Measurements from ENCODE around the gene TMC6.
"Not testable (repeated sequence)": the region's sequence is repeated elsewhere in the genome, so short reads cannot be mapped to it uniquely, and the experiment has no call there.

TMC6 gene, protein sequence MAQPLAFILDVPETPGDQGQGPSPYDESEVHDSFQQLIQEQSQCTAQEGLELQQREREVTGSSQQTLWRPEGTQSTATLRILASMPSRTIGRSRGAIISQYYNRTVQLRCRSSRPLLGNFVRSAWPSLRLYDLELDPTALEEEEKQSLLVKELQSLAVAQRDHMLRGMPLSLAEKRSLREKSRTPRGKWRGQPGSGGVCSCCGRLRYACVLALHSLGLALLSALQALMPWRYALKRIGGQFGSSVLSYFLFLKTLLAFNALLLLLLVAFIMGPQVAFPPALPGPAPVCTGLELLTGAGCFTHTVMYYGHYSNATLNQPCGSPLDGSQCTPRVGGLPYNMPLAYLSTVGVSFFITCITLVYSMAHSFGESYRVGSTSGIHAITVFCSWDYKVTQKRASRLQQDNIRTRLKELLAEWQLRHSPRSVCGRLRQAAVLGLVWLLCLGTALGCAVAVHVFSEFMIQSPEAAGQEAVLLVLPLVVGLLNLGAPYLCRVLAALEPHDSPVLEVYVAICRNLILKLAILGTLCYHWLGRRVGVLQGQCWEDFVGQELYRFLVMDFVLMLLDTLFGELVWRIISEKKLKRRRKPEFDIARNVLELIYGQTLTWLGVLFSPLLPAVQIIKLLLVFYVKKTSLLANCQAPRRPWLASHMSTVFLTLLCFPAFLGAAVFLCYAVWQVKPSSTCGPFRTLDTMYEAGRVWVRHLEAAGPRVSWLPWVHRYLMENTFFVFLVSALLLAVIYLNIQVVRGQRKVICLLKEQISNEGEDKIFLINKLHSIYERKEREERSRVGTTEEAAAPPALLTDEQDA

DNA sequence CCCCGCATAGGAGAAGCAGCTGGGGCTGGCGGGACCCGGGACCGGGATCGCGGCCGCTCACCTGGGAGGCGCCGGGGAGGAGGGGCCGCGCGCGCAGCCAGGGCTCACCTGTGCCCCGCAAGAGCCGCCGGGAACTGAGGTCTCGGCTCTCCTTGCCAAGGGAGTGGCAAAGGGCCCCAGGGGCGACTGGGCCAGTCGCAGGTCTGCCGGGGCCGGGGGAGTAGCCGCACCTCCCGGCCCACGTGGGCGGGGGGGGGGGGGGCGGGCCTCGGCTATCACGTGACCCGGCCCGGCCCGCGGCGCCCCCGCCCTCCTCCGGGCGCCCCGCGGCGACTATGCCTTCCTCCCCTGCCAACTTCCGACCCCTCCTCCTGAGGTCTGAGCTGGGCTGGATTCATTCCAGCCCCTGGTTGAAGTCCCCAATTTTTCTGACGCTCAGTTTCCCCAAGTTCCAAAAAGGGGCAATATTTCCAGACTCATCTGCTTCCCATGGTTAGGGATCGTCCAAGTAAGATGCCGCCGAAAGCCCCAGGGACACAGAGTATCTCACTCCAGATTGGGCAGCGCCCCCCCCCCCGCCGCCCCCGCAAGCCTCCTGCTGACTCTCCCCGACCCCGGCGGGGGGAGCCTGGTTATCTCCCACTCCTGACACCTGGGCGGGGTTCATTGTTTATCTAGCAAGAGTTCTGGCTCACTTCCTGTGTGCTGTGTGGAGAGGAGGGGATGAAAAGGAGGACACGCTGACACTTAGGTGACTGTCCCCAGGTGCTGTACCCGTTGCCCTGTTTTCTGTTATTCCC, at the start of gene TMC6:
Gene TMC6 (minus strand): TSS at position 205 of the 800 bp plus-strand sequence. CDS start 1,923 bp downstream, outside the sequence.
- no peak for FAIRE-seq

DNA sequence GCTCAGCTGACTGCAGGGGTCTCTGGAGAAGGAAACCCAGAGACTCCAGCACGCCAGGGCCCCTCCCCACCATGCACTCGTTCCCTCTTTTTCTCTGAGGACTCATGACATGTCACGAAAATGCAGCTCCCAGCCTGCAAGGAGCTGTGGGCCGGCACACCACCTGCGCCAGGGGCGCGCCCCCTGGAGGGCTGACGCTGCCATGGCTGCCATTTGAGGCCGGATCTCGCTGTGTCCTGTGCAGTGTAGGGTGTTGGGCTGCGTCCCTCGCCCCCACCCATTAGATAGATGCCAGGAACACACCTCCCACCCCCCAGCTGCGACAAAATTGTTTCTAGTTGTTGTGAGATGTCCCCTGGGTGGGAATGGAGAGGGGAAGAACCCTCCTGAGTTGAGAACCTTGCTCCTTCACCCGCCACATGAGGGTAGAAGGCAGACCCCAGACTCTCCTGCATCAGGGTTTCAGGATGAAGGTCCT, 48.0 kb upstream of the TMC6 start:
- FAIRE-seq = no peak

DNA sequence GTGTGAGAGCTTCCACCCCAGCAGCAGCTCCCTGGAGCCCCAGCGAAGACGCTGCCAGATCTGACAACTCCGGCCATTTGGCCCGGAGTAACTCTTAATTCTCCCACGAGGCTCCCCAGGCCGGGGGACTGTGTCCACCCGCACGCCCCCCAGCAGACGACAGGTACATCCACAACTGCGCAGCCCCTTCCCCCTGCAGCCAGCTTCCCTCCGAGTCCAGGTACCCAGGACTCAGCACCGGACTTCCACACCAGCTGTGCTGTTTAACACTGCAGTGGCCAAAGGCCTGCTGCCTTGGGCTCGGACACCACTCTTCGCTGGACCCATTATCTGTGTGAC, 47.1 kb upstream of the TMC6 start:
- no peak for FAIRE-seq

DNA sequence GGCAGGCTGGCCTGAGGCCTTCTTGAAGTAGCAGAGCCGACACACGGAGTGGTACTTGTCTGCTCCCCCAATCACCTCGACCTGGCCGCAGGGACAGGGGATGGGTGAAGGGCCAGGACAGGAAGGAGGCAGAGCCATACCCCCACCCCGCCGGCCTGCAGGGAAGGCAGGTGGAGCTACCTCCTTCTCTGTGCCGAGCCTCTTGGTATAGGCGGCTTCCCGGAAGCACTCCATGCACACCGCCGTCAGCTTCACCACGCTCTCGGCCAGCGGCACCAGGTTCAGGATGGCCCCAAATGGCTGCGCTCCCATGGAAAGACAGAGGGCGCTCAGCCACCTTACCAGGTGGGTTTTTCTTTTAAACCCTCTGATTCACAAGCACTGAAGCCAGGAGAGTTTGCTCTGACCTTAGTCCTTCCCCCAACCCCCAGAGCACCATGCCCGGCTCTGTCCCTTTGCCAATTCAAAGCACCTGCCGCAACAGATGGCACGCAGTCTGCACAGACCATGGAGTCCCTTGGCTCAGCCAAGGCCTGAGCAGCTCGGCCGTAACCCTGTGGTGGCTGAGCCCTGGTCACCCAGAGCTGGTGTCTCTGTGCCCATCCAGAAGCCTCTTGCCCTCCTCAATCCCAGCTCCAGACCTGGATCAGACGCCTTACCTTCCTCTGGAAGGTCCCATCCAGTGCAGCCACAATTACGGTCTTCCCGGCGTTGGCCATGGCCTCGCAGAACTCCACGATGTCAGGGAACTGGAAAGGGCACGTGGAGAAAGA, 46.5 kb upstream of the TMC6 start:
- FAIRE-seq = no peak

DNA sequence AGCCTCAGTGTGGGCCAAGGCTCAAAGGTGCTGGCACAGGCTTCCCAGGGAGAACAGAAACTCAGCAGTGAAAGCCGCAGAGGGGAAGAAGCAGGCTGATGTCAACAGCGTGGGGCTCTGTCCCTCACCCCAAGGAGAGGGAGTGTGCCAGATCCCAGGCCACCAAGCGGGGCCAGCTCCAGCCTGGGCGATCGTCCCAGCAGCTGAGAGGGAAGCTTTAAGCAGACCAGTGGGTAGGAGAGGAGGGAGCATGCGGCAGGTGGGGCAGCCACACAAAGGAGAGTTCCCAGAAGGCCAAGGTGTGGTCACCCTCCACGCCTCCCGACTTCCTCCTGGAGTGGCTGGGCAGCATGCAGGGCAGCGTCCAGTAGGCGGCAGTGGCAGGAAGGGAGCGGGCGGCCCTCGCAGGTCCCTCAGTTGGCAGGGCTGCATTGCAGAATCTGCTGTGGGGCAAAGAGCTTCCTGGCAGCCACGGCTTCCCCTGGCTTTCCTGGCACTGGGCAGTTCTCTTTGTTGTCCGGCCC, 45.9 kb upstream of the TMC6 start:
- no peak for FAIRE-seq

DNA sequence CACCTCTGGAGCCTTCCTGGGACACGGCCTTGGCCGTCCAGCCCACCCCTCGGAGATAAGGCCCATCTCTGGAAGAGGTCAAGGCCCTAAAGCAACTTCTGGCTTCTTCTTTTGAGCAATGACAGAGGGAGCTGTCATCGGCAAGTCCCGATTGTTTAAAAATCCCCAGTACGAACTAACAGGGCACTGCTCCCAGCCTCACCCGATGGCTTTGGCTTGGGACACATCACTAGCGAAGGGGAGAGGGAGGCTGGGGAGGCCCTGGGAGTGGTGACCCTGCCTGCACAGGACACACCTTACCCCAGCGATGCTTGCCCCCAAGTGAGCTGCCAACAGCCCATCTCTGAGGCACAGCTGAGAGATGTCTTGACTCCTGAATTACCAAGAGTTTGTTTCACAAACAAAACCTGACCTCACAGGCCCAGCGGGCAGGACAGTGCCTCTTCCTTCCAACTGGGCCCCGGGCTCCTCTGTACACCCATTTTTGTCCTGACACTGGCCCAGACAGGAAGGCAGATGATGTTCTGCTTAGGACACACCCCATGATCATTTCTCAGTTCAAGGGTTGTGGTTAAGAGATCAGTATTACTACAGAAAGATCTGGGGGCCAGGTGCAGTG, 44.7 kb upstream of the TMC6 start:
- no peak for FAIRE-seq

DNA sequence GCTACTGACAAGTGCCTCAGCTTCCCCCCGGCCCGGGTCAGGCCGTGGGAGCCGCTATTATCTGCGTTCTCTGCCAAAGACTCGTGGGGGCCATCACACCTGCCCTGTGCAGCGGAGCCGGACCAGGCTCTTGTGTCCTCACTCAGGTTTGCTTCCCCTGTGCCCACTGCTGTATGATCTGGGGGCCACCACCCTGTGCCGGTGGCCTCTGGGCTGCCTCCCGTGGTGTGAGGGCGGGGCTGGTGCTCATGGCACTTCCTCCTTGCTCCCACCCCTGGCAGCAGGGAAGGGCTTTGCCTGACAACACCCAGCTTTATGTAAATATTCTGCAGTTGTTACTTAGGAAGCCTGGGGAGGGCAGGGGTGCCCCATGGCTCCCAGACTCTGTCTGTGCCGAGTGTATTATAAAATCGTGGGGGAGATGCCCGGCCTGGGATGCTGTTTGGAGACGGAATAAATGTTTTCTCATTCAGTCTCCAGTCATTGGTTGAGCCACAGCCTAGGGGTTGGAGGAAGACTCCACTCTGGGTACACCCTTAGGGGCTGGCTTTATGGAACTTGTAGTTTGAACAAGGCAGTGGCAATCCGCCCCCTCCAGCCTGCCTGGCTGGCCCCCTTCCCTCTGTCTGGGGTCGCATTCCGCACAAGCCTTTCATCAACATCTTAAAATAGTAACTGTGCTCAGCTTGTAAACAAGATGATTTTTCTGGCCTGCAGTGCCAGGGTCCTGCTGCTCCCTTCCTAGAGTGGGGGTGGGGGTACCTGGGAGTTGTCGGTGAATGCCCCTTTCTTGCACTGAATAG, 43.9 kb upstream of the TMC6 start:
- FAIRE-seq = no peak

DNA sequence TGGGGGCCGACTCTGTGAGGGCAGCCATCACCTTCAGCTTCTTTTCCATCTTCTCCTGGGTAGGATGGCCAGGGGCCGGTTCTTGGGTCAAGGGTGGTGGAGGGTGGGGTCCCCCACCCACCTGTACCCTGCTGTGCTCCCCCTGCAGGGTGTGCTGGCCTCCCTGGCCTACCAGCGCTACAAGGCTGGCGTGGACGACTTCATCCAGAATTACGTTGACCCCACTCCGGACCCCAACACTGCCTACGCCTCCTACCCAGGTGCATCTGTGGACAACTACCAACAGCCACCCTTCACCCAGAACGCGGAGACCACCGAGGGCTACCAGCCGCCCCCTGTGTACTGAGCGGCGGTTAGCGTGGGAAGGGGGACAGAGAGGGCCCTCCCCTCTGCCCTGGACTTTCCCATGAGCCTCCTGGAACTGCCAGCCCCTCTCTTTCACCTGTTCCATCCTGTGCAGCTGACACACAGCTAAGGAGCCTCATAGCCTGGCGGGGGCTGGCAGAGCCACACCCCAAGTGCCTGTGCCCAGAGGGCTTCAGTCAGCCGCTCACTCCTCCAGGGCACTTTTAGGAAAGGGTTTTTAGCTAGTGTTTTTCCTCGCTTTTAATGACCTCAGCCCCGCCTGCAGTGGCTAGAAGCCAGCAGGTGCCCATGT, 43.2 kb upstream of the TMC6 start:
- FAIRE-seq = not testable (repeated sequence)

DNA sequence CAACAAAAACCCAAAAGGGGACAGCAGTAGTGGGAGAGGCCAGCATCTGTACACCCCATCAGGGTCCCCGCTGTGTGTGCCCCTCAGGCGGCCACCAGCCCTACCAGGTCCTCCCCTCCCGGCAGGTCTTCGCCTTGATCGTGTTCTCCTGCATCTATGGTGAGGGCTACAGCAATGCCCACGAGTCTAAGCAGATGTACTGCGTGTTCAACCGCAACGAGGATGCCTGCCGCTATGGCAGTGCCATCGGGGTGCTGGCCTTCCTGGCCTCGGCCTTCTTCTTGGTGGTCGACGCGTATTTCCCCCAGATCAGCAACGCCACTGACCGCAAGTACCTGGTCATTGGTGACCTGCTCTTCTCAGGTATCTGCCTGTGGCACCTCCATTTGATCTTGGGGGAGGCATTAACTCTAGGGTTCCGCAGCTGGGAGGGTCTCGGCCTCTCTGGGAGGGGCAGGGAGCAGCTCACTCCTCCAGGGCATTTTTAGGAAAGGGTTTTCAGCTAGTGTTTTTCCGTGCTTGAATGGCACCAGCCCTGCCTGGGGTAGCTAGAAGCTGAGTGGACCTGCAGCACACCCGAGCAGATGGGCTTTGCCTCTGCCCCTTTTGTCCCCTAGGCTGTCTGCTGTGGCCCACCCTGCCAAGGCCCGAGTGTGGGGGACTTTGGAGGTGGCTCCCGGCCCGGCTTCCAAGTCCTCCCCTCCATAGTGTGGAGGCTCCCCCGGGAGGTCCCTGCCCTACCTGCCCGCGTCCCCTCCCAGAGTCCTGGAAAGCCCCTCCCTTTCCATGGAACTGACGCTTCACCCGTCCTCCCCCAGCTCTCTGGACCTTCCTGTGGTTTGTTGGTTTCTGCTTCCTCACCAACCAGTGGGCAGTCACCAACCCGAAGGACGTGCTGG, 42.4 kb upstream of the TMC6 start:
- no peak for FAIRE-seq

DNA sequence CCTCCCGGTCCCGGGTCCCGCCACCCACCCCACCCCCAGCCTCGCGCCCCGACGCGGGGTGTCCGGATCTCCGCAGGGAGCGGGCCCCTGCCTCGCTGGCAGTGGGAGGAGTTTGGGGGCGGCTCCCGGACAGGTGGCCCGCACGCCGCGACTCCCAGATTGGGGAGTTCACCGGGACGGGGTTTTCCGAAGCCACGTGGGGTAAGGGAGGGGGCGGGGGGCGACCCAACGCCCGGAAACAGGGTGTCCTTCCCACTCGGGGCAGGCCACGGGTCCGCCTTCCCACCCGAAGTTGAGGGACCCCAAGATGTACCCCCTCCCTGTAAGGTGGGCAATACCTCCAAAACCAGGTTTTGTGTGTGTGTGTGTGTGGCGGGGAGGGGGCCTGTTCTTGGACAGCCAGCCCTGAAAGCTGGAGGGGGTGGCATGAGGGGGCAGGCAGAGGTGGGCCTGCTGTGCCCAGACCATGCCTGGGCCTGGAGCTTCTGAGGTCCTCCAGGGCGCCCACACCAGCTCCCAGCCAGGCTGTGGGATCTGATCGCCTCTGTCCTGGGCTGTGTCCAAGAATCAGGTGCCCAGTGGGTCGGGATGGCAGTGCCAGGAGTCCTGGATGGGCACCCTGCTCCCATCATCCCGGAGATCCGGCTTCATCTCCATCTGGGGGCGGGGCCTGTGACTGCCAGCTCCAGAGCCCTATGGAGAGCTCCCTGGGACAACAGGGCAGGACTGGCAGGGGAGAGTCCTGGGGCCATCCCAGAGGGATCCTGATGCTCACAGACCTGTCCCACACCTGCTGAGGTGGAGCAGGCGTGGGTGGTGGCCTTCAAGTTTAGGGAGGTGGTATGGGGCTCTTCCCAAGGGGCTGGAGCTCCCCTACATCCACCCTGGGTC, 40.6 kb upstream of the TMC6 start:
- no peak for FAIRE-seq

DNA sequence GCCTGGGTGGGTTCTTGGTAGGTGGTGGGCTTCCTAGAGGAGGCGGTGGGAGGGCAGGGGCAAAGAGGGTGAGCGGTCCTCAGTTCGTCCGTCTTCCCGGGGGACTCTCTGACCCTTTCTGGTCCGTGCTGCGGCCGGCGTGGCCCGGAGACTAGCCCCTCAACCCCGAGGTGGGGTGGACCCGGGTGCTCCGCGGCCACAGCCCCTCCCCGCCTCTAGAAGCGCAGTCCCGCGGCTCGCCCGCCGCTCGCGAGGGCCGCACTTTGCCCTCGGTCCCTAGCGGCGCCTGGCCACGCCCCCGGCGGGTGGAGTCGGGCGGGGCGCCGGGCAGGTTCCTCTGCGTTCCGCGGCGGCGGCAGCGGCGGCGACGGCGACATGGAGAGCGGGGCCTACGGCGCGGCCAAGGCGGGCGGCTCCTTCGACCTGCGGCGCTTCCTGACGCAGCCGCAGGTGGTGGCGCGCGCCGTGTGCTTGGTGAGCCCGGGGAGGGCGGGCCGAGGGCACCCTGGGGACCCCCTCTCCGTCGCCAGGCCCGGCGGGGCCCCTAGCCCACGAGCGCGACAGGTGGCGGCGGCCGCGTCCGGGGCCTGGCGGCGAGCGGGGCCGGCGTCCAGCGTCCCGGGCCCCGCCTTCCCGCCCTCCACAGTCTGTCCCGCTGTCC, 39.8 kb upstream of the TMC6 start, which contains the start of gene SYNGR2:
Gene SYNGR2 (plus strand): TSS at position 340 of the 661 bp plus-strand sequence. CDS start 36 bp downstream, at position 376.
- no peak for FAIRE-seq

DNA sequence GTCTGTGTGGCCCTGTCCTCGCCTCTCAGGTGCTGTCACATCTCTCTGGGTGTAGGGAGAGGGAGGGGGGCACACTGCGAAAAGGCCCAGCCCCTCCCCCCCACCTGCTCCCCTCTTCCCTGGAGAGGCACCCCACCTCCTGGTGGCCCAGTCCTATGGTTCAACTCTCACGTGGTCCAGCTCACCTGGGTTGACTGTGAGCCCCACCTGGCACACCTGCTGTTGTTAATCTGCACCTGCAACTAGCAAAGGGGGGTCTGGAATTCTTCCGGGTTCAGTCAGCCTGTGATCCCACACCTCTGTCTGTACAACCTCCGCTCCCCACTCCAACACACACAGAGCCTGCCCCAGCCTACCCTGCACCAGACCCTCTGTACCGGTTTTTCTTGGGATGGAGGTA, 37.9 kb upstream of the TMC6 start:
- no peak for FAIRE-seq

DNA sequence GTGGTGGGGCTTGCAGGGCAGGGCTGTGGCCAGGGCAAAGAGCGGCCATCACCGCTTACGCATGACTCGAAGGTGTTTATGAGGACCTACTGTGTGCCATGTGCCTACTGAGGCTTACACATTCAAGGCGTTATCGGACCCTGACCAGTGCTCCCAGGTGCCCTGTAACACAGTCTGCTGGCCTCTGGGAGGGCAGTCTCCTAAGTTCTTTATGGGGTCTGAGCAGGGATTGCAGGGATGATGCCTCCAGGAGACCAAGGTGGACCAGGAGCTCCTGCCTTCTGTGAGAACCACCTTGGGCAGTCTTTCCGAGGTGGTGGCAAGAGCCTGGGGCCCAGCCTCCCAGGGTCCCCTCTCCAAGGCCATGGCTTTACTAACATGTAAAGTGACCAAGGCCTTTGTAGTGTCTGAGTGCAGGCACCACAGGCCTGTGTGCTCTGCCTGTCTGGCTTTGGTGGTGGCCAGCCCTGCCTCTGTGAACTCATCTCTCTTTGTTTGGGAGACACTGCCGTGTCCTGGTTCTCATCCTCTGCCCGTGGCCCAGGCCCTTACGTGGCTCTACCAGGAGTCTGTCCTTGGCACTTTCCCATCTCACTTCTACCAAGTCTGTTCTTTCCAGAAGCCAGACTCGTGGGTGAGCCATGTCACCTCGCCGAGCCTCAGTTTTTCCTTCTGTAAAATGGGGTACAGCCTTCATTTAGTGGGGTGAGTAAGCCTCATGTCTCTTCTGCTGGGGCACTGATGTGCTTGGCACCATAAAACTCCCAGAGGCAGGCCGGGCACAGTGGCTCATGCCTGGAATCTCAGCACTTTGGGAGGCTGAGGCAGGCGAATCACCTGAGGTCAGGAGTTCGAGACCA, 36.4 kb upstream of the TMC6 start:
- FAIRE-seq = no peak

DNA sequence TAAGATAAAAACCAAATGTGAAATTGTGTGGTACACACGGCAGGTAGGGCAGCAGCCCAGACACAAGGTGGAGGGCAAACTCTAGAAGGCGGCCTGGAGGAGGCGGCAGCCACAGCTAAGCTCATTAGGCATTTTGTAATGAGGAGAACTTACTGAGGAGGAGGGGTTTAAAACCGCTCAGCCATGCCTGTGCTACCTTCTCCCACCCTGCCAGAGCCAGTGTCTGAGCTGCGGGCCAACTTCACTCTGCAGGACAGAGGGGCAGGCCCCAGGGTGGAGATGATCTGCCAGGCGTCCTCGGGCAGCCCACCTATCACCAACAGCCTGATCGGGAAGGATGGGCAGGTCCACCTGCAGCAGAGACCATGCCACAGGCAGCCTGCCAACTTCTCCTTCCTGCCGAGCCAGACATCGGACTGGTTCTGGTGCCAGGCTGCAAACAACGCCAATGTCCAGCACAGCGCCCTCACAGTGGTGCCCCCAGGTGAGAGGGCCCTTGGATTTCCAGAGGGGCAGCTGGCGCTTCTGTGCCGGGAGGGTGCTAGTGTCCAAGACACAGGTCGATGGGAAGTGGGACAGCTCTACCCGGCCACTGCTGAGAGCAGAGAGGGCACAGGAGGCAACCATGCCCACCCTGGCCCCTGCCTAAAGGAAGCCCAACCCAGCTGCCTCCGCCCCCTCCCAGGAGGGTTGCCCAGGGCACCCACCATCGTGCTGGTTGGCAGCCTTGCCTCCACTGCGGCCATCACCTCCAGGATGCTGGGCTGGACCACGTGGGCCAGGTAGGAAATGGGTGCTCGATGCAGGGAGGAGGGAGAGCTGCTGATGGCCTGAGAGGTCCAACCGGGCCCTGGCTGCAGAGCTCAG, 35.6 kb upstream of the TMC6 start:
- no peak for FAIRE-seq

DNA sequence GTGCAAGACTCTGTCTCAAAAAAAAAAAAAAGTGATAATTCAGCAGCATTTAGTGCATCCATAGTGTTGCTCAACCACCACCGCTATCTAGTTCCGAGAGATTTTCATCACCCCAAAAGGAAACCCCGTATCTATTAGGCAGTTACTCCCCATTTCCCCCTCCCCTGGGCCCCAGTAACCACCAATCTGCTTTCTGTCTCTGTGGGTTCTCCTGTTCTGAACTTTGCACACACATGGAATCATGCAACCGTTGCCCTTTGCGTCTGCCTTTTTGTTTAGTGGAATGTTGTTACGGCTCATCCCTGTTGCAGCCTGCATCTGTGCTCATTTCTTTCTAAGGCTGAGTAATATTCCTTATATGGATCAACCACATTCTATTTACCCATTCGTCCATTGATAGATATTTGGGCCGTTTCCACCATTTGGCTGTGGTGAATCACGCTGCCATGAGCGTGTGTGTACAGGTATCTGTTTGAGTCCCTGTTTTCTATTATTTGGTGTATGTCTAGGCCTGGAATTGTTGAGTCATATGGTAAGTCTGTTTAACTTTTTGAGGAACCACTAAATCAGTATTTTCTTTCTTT, 31.1 kb upstream of the TMC6 start:
- no peak for FAIRE-seq

Measured in colon (tissue), 2 donors.